Measurements from ENCODE around the gene FKBP5.

DNA sequence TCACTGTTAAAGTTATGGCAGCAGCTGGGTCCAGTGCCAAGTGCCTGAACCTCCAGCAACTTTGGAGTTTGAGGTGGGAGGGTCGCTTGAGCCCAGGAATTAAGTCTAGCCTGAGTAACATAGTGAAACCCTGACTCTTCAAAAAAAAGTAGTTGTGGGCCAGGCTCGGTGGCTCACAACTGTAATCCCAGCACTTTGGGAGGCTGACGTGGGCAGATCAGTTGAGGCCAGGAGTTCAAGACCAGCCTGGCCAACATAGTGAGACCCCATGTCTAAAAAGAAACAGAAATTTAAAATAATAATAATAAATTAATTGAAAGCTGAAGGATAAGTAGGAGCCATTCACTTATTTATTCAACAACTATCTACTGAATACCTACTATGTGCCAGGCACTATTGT is 33.8 kb downstream of the FKBP5 start:
- TF ChIP-seq POLR2A (IDR thresholded peaks at IDR 0.05) (no peak), POLR2AphosphoS5 (IDR thresholded peaks at IDR 0.05) (no peak)
- TF ChIP-seq, protein P1, sequence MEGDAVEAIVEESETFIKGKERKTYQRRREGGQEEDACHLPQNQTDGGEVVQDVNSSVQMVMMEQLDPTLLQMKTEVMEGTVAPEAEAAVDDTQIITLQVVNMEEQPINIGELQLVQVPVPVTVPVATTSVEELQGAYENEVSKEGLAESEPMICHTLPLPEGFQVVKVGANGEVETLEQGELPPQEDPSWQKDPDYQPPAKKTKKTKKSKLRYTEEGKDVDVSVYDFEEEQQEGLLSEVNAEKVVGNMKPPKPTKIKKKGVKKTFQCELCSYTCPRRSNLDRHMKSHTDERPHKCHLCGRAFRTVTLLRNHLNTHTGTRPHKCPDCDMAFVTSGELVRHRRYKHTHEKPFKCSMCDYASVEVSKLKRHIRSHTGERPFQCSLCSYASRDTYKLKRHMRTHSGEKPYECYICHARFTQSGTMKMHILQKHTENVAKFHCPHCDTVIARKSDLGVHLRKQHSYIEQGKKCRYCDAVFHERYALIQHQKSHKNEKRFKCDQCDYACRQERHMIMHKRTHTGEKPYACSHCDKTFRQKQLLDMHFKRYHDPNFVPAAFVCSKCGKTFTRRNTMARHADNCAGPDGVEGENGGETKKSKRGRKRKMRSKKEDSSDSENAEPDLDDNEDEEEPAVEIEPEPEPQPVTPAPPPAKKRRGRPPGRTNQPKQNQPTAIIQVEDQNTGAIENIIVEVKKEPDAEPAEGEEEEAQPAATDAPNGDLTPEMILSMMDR (IDR thresholded peaks at IDR 0.05) = no peak

Data from gastroesophageal sphincter (tissue), 3 donors.